Testis (tissue), 3 donors: ENCODE results near the gene GPNMB. TPM values are rescaled to one million over a fixed set of nuclear protein-coding genes. Genes with fewer than 3 reads are reported as not detected.

Source experiments
- DNase-seq: peaks from one replicate; pipeline ENCODE4 v3.0.0-alpha.2; 2019
- H3K27ac ChIP-seq, 2 donors: fragments of 200-600 bp; sonication (generic); one replicate each; pipeline ENCODE4 v1.5.1; 2019
- H3K27me3 ChIP-seq: fragments of 200-600 bp; sonication (generic); one replicate; pipeline ENCODE4 v1.5.1; 2019
- H3K36me3 ChIP-seq: fragments of 200-600 bp; sonication (generic); one replicate; pipeline ENCODE4 v1.5.1; 2017; ENCODE audit warnings: low read depth; ENCODE audit errors: missing control alignments
- H3K4me1 ChIP-seq: fragments of 200-600 bp; sonication (generic); one replicate; pipeline ENCODE4 v1.5.1; 2019
- H3K4me3 ChIP-seq, 2 donors: fragments of 200-600 bp; sonication (generic); one replicate each; pipeline ENCODE4 v1.5.1; 2017 to 2019
- H3K9me3 ChIP-seq: fragments of 200-600 bp; sonication (generic); one replicate; pipeline ENCODE4 v1.5.1; 2017
- POLR2A ChIP-seq: fragments of 450-650 bp; IDR thresholded peaks from one replicate; pipeline ENCODE4 v1.6.1; 2017; ENCODE audit warnings: antibody characterized with exemption, mild to moderate bottlenecking, moderate library complexity
- WGBS, 2 donors: methylation state at CpG; one replicate each; pipeline ENCODE4 v1.1.5; 2018; 5-methylcytosine and 5-hydroxymethylcytosine counted together
- intact Hi-C: fragments of 100-400 bp; cut with DNase I; formaldehyde crosslinking; loops from one replicate; pipeline ENCODE4 v1.15.1; 2023; ENCODE audit warnings: low total_unique reads
- polyA plus RNA-seq: library from polyadenylated mRNA; stranded (reverse); fragments of 350-450 nt; fragmentation: Illumina TruSeq; extraction: RNeasy Lipid Tissue Mini Kit (QIAGEN cat#74804); gene quantifications from one replicate; pipeline ENCODE4 v1.2.3, GENCODE V29; 2014; ENCODE audit warnings: low read depth, low replicate concordance; ENCODE audit not compliant: insufficient read depth
- total RNA-seq, 2 donors: library from RNA; depleted of rRNA; stranded (reverse); fragments of >200 nt; gene quantifications; one replicate each; pipeline ENCODE4 v1.2.3, GENCODE V29; 2016
- TF ChIP-seq, protein P1 (sequence below), 3 experiments: fragments of 450-650 bp in 2 of 3; fragments of 200-600 bp in 1 of 3; sonication (generic) in 1 of 3; IDR thresholded peaks; one replicate each; pipeline ENCODE4 v1.5.1; 2016 to 2019; ENCODE audit warnings: antibody characterized with exemption in 3 of 3, mild to moderate bottlenecking in 2 of 3, moderate library complexity in 1 of 3

GPNMB gene
- total and polyA plus RNA-seq, 3 donors from 2014 or later = 15.6 to 81.9 (median 33.6) TPM

DNA sequence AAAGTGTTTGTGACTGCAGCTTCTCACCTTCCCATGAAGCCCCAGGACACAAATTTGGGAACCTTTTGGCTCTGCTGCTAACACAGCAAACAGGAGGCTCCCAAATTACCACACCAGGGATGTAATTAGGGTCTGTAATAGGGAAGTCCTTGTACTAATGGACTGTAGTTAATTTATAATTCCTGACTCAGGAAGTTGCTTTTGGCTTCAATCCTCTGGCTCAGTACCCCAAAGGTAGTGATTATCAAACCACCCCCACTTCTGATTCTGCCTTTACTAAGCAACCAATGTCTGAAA, 48.8 kb downstream of the GPNMB start:
- H3K27ac ChIP-seq = no peak overlapping the region
- H3K36me3 ChIP-seq = no peaks in the 10 kb centered on the region
- no peaks in the 10 kb centered on the region for H3K9me3 ChIP-seq
- peaks cover 10% of the 10 kb centered on the region for H3K4me1 ChIP-seq
- no peak for DNase-seq
- TF ChIP-seq, protein P1, sequence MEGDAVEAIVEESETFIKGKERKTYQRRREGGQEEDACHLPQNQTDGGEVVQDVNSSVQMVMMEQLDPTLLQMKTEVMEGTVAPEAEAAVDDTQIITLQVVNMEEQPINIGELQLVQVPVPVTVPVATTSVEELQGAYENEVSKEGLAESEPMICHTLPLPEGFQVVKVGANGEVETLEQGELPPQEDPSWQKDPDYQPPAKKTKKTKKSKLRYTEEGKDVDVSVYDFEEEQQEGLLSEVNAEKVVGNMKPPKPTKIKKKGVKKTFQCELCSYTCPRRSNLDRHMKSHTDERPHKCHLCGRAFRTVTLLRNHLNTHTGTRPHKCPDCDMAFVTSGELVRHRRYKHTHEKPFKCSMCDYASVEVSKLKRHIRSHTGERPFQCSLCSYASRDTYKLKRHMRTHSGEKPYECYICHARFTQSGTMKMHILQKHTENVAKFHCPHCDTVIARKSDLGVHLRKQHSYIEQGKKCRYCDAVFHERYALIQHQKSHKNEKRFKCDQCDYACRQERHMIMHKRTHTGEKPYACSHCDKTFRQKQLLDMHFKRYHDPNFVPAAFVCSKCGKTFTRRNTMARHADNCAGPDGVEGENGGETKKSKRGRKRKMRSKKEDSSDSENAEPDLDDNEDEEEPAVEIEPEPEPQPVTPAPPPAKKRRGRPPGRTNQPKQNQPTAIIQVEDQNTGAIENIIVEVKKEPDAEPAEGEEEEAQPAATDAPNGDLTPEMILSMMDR (IDR thresholded peaks at IDR 0.05) = no peak
- TF ChIP-seq POLR2A = no peak
- no peak overlapping the region for H3K4me3 ChIP-seq
- intact Hi-C loops = no loop called here
- no peaks in the 10 kb centered on the region for H3K27me3 ChIP-seq

DNA sequence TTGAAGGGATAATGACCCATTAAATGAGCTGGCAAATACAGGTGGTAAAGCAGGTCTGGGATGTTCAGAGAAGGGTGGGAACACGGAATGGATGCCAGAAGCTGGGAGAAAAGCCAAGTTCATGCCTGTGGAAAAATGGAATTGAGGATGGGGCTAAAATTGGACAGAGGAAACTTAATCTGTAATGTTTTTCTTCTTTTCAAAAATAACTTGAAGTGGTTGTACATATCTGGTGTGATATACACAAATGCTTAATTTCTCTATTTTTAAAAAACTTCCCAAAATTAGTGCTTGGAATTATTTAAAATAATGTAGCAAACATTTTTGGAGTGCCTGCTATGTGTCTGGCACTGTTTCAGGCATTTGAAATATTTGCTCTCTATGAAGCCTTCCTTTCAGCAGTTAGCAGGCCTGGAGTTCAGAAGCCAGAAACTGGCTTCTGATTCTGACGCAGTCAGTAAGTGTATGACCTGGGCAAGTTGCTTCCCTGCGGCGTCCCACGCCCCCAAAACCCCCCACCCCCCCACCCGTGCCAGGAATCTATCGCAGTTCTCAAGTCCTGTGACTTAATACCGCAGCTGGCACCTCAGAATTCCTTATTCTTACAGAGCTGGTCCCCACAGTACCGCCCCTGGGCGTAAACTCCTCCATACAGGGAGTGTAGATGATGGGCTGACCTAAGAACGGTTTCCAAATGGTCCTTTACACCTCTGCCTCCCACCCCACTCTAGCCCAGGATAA, 51.7 kb downstream of the GPNMB start:
- no peaks in the 10 kb centered on the region for H3K27me3 ChIP-seq
- 34 to 41% methylated on average over 11 of the region's 11 CpGs for WGBS, 2 donors
- TF ChIP-seq, protein P1 (IDR thresholded peaks at IDR 0.05) = no peak
- no peak for TF ChIP-seq POLR2A

DNA sequence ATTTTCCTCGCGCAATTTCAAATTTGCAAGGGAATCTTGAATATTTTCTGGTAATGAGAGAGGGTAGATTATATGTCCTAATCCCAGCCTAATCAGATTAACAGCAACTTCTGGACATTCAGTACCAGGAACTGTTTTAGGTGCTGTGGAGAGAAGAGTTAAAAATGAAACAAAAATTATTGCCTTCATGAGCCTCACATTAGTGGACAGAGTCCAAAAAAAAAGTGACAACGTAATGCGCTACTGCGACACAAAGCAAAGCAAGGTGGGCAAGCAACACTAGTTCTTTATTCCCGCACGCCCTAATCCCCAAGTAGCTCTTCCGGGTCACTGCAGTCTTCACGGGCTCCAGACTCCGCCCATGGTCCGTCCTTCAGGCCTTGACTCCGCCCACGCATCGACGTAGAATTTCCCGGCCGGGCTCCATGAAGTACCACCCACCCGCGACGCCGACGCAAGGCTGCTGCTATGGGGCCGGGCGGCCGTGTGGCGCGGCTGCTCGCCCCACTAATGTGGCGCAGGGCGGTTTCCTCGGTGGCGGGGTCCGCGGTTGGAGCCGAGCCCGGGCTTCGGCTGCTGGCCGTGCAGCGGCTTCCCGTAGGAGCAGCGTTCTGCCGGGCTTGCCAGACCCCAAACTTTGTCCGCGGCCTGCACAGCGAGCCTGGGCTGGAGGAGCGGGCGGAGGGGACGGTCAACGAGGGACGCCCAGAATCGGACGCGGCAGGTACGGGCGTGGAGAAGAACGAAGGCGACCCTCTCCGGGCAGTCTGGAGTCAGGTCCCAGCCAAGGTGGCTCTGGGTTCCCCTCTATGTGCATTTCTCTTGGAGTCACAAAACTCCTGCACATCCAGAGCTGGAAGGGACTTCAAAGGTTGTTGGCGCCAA, 52.6 kb downstream of the GPNMB start, which contains the start of gene MALSU1:
MALSU1 (plus strand) TSS at position 455 of the 885 bp plus-strand sequence; CDS start at position 469, 14 bp downstream.
- Histone ChIP-seq H3K27ac (peak within 1 kb of the TSS; percentile 66 to 70), H3K9me3 (no peaks in the 10 kb centered on the region), H3K4me1 (peaks cover 16% of the 10 kb centered on the region), H3K27me3 (no peaks in the 10 kb centered on the region), H3K4me3 (peak within 1 kb of the TSS; percentile 73 to 85), H3K36me3 (no peaks in the 10 kb centered on the region)
- TF ChIP-seq, protein P1 (IDR thresholded peaks at IDR 0.05) = peak in 1 of 3 experiments; percentile 17
- TF ChIP-seq POLR2A = peak; percentile 28
- intact Hi-C loops = no loop called here
- 1 to 2% methylated on average over 16 to 49 of the region's 59 CpGs for WGBS, 2 donors
- peak; percentile 99 for DNase-seq

More for the DNA sequence above, 51.7 kb downstream of the GPNMB start:
- peaks cover 16% of the 10 kb centered on the region for H3K4me1 ChIP-seq
- no peaks in the 10 kb centered on the region for H3K36me3 ChIP-seq
- no peak for DNase-seq
- H3K27ac ChIP-seq = peak overlapping the region; percentile 51 to 70
- peak overlapping the region; percentile 73 to 85 for H3K4me3 ChIP-seq
- intact Hi-C loops = no loop called here
- no peaks in the 10 kb centered on the region for H3K9me3 ChIP-seq

DNA sequence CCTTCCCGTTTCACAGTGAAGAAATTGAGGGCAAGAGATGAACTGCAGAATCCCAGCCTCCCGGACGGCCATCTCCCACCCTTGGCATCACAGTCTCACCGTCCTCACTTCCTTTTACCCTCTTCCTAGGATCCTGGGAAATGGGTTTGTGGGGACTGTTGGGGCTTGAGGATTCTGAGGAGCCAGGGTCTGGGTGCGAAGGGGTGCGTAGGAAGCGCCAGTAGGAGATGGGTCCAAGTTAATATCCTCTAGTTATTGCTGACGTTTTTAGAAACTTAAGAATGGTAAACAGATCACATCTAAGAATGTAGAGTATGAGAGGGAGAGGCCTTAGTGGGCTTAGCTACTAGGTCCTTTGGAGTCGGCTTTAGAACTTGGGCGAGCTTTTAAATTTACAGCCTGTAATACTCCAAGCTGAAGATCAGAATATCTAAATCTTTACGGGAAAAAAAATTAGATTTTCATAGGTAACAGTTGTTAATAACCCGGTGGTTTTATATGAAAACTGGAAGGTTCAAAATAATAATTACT, 53.3 kb downstream of the GPNMB start:
- DNase-seq = no peak
- intact Hi-C loops = no loop called here

More for the DNA sequence above, 53.3 kb downstream of the GPNMB start:
- 4 to 12% methylated on average over 12 of the region's 12 CpGs for WGBS, 2 donors
- peak overlapping the region; percentile 66 to 70 for H3K27ac ChIP-seq
- H3K4me1 ChIP-seq = peaks cover 16% of the 10 kb centered on the region
- H3K4me3 ChIP-seq = peak overlapping the region; percentile 73 to 85
- H3K27me3 ChIP-seq = no peaks in the 10 kb centered on the region
- no peaks in the 10 kb centered on the region for H3K36me3 ChIP-seq
- no peaks in the 10 kb centered on the region for H3K9me3 ChIP-seq
- no peak for TF ChIP-seq POLR2A
- TF ChIP-seq, protein P1 (IDR thresholded peaks at IDR 0.05) = no peak
